GM12801 (cell line): Measurements from ENCODE around the gene LIPA.

Experiments used
- CTCF ChIP-seq: IDR thresholded peaks from one replicate; pipeline ENCODE4 v1.5.1; 2011; ENCODE audit warnings: control low read depth; ENCODE audit not compliant: insufficient read length; ENCODE audit errors: extremely low read depth

LIPA gene

GRCh38 chr10:89235073-89235798, 16.3 kb downstream of the LIPA start:
- TF ChIP-seq CTCF, result no peak

GRCh38 chr10:89233033-89233432, 18.5 kb downstream of the LIPA start:
- no peak for TF ChIP-seq CTCF

GRCh38 chr10:89228962-89229361, 22.6 kb downstream of the LIPA start:
- TF ChIP-seq CTCF, result no peak

- TF ChIP-seq CTCF, result no peak
Observed at GRCh38 chr10:89228146-89228545, 23.4 kb downstream of the LIPA start.

GRCh38 chr10:89226891-89227290, 24.7 kb downstream of the LIPA start:
- no peak for TF ChIP-seq CTCF

GRCh38 chr10:89224739-89225443, 26.7 kb downstream of the LIPA start:
- no peak for TF ChIP-seq CTCF

GRCh38 chr10:89221919-89222318, 29.7 kb downstream of the LIPA start:
- TF ChIP-seq CTCF, result no peak
